Endodermal cell (in vitro differentiated cells): Measurements from ENCODE around the gene SCEL. TPM values are rescaled to one million over a fixed set of nuclear protein-coding genes. Genes with fewer than 3 reads are reported as not detected.

Experiments used
- DNase-seq: peaks from one replicate; pipeline ENCODE4 v3.0.0-alpha.2; 2017
- H3K27ac ChIP-seq: 2 replicates; pipeline ENCODE4 v1.5.1; 2013; ENCODE audit warnings: mild to moderate bottlenecking, low read depth, low read length, moderate library complexity
- H3K27me3 ChIP-seq: 2 replicates; pipeline ENCODE4 v1.6.1; 2013; ENCODE audit warnings: mild to moderate bottlenecking, low read length, moderate library complexity; ENCODE audit not compliant: insufficient read depth, control insufficient read depth, poor library complexity, severe bottlenecking
- H3K36me3 ChIP-seq: 2 replicates; pipeline ENCODE4 v1.7.0; 2013; ENCODE audit warnings: mild to moderate bottlenecking, low read length, moderate library complexity; ENCODE audit not compliant: control insufficient read depth, insufficient read depth
- H3K4me1 ChIP-seq: one replicate; pipeline ENCODE4 v1.7.0; 2013; ENCODE audit warnings: low read length; ENCODE audit not compliant: control insufficient read depth, insufficient read depth
- H3K4me3 ChIP-seq: 2 replicates; pipeline ENCODE4 v1.5.1; 2013; ENCODE audit warnings: mild to moderate bottlenecking, low read length, moderate library complexity
- H3K9ac ChIP-seq: 2 replicates; pipeline ENCODE4 v1.6.1; 2013; ENCODE audit warnings: mild to moderate bottlenecking, low read length, moderate library complexity; ENCODE audit not compliant: poor library complexity, severe bottlenecking; ENCODE audit errors: extremely low read depth
- H3K9me3 ChIP-seq: 2 replicates; pipeline ENCODE4 v1.6.1; 2013; ENCODE audit warnings: mild to moderate bottlenecking, low read length, moderate library complexity; ENCODE audit not compliant: control insufficient read depth
- H3K27ac Mint-ChIP-seq: 2 replicates; pipeline ENCODE4 v1.8.0; 2020; ENCODE audit warnings: mixed read lengths
- H3K27me3 Mint-ChIP-seq: 2 replicates; pipeline ENCODE4 v1.8.0; 2021; ENCODE audit warnings: mild to moderate bottlenecking, mixed read lengths; ENCODE audit not compliant: insufficient read depth
- H3K36me3 Mint-ChIP-seq: 2 replicates; pipeline ENCODE4 v1.8.0; 2020; ENCODE audit warnings: low read depth, mixed read lengths
- H3K4me1 Mint-ChIP-seq: 2 replicates; pipeline ENCODE4 v1.8.0; 2020; ENCODE audit warnings: mixed read lengths
- H3K4me3 Mint-ChIP-seq: 2 replicates; pipeline ENCODE4 v1.8.0; 2020; ENCODE audit warnings: mild to moderate bottlenecking, moderate library complexity, mixed read lengths
- H3K9me3 Mint-ChIP-seq: 2 replicates; pipeline ENCODE4 v1.8.0; 2020; ENCODE audit warnings: mild to moderate bottlenecking, mixed read lengths
- WGBS, 2 experiments: methylation state at CpG; one replicate each; pipeline versions ENCODE4 v1.1.5 to v1.1.7; 2013; ENCODE audit warnings: missing lambda C conversion rate in 2 of 2, mixed read lengths in 1 of 2; ENCODE audit not compliant: insufficient coverage in 1 of 2, insufficient read length in 1 of 2; 5-methylcytosine and 5-hydroxymethylcytosine counted together
- total RNA-seq, 2 donors: library from RNA; stranded (reverse); fragmentation: NEBNext Ultra II Directional in 1 of 2; extraction: Animal tissue kit (Norgen Biotek cat#: 25700) in 1 of 2; gene quantifications; 2 replicates in 1 of 2; 3 replicates in 1 of 2; pipeline ENCODE4 v1.2.1, GENCODE V29; 2021
- TF ChIP-seq, protein P1 (sequence below): fragments of 200-600 bp; sonication (generic); conservative IDR thresholded peaks from 2 replicates; pipeline ENCODE4 v1.5.0; 2021; ENCODE audit warnings: antibody characterized with exemption, mild to moderate bottlenecking

Gene SCEL
- total RNA-seq, 2 donors from 2014 or later = 0.18 TPM; not detected in 1

DNA sequence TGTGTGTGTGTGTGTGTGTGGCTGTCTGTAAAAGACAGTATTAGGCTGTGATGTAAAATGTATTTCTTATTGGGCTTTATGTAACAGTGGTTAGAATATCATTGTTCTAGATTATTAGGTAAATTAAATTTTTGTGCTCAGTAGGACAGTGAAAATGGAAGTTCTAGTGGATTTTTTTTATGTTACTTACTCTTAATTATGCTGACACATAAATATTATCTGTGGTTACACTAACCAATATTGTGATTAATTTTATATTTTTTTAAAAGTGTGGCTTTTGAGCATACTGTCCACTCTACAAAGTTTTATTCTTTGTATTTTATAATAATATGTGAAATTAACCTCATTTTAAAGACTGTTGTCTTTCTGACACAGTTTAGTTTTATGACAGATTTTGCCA is 80.5 kb downstream of the SCEL start:
- Histone ChIP-seq H3K27me3 (no peaks in the 10 kb centered on the region), H3K9ac (no peak overlapping the region), H3K4me3 (no peak overlapping the region), H3K4me1 (no peaks in the 10 kb centered on the region), H3K27ac (no peak overlapping the region), H3K36me3 (no peaks in the 10 kb centered on the region), H3K9me3 (no peaks in the 10 kb centered on the region)
- no peak overlapping the region for H3K27ac Mint-ChIP-seq
- TF ChIP-seq, protein P1, sequence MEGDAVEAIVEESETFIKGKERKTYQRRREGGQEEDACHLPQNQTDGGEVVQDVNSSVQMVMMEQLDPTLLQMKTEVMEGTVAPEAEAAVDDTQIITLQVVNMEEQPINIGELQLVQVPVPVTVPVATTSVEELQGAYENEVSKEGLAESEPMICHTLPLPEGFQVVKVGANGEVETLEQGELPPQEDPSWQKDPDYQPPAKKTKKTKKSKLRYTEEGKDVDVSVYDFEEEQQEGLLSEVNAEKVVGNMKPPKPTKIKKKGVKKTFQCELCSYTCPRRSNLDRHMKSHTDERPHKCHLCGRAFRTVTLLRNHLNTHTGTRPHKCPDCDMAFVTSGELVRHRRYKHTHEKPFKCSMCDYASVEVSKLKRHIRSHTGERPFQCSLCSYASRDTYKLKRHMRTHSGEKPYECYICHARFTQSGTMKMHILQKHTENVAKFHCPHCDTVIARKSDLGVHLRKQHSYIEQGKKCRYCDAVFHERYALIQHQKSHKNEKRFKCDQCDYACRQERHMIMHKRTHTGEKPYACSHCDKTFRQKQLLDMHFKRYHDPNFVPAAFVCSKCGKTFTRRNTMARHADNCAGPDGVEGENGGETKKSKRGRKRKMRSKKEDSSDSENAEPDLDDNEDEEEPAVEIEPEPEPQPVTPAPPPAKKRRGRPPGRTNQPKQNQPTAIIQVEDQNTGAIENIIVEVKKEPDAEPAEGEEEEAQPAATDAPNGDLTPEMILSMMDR = no peak
- peaks cover 3% of the 10 kb centered on the region for H3K27me3 Mint-ChIP-seq
- H3K9me3 Mint-ChIP-seq = no peaks in the 10 kb centered on the region
- no peaks in the 10 kb centered on the region for H3K36me3 Mint-ChIP-seq
- H3K4me1 Mint-ChIP-seq = peaks cover 6% of the 10 kb centered on the region
- DNase-seq = no peak
- H3K4me3 Mint-ChIP-seq = no peak overlapping the region

DNA sequence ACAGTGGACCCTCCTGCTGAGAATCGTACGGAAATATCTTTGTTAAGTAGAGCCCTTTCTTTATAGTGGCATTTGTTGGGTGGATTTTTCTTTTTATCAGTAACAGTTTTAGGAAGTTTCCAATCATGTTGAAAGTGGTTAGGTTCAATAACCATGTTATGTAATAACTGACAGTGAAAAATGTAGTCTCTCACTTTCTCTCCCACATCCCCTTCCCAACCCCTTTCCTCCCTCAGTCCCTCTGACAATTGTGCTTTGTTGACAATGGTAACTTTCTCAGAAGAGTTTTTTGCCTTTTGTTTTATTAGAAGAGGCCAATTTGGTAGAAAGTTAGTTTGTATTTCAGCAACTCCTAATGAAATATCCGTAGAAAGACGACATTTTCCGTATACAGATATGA is 84.1 kb downstream of the SCEL start:
- Mint-ChIP-seq H3K27ac (no peak overlapping the region), H3K4me1 (no peaks in the 10 kb centered on the region), H3K9me3 (no peaks in the 10 kb centered on the region), H3K36me3 (no peaks in the 10 kb centered on the region), H3K4me3 (no peak overlapping the region), H3K27me3 (peaks cover 3% of the 10 kb centered on the region)
- Histone ChIP-seq H3K27me3 (no peaks in the 10 kb centered on the region), H3K36me3 (no peaks in the 10 kb centered on the region), H3K4me3 (no peak overlapping the region), H3K27ac (no peak overlapping the region), H3K9ac (no peak overlapping the region), H3K4me1 (no peaks in the 10 kb centered on the region), H3K9me3 (no peaks in the 10 kb centered on the region)
- 98 to 100% methylated on average over 2 to 4 of the region's 5 CpGs for WGBS, 2 experiments
- TF ChIP-seq, protein P1 = no peak
- no peak for DNase-seq

DNA sequence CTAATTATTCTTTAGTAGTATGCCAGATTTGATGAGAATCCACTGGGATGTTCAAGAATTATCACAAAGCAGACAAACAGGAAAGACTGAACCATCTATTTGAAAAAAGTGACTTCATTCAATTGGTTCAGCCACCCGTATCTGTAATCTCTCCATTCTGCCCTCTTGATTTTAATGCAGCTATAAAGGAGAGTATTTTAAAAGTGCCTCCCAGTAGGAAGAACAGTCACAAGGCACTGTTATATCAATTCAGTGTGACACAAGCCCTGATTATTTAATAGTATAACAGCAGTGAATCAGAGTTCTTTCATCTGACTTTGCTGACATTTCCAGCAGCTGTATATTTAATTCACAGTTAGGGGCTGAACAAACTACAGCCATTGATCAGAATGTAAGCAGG is 84.6 kb downstream of the SCEL start:
- no peaks in the 10 kb centered on the region for H3K27me3 ChIP-seq
- no peak overlapping the region for H3K4me3 Mint-ChIP-seq
- no peak overlapping the region for H3K9ac ChIP-seq
- WGBS, 2 experiments = 83 to 94% methylated on average over 1 of the region's 1 CpG
- no peak overlapping the region for H3K27ac ChIP-seq
- no peak overlapping the region for H3K27ac Mint-ChIP-seq
- H3K4me3 ChIP-seq = no peak overlapping the region
- H3K36me3 Mint-ChIP-seq = no peaks in the 10 kb centered on the region
- H3K27me3 Mint-ChIP-seq = peaks cover 3% of the 10 kb centered on the region
- H3K9me3 Mint-ChIP-seq = no peaks in the 10 kb centered on the region
- TF ChIP-seq, protein P1 = no peak
- no peak for DNase-seq
- H3K36me3 ChIP-seq = no peaks in the 10 kb centered on the region
- H3K4me1 ChIP-seq = no peaks in the 10 kb centered on the region
- no peaks in the 10 kb centered on the region for H3K9me3 ChIP-seq
- no peaks in the 10 kb centered on the region for H3K4me1 Mint-ChIP-seq
